GM12878 (cell line): ENCODE data around the gene AP2A2.
A peak's percentile ranks its signal among the peaks of the same experiment; 100 is the strongest.

Experiments
- BHLHE40 ChIP-seq, 2 experiments: fragments of 450-650 bp in 1 of 2; IDR thresholded peaks; 2 replicates each; pipeline ENCODE4 v1.6.1; 2011 to 2017; ENCODE audit warnings: low read depth in 2 of 2, borderline replicate concordance in 1 of 2, improper control_type of control experiment in 1 of 2, low read length in 1 of 2, mild to moderate bottlenecking in 1 of 2
- JUND ChIP-seq: IDR thresholded peaks from 2 replicates; pipeline ENCODE4 v1.6.1; 2012; ENCODE audit warnings: low read depth, mild to moderate bottlenecking, low read length, improper control_type of control experiment, moderate library complexity
- POLR2AphosphoS5 ChIP-seq: IDR thresholded peaks from 2 replicates; pipeline ENCODE4 v1.6.1; 2011; ENCODE audit warnings: mild to moderate bottlenecking, low read length, inconsistent platforms
- SREBF2 ChIP-seq: IDR thresholded peaks from 2 replicates; pipeline ENCODE4 v1.6.1; 2012; ENCODE audit warnings: mild to moderate bottlenecking, low read length
- TBL1XR1 ChIP-seq: IDR thresholded peaks from 2 replicates; pipeline ENCODE4 v1.6.1; 2012; ENCODE audit warnings: low read depth, low read length, improper control_type of control experiment
- TF ChIP-seq, protein P1 (sequence below), 3 experiments: IDR thresholded peaks in 2 of 3; conservative IDR thresholded peaks in 1 of 3; 2 replicates each; pipeline ENCODE4 v1.5.1; 2011; ENCODE audit warnings: low read depth in 3 of 3, low read length in 3 of 3, mild to moderate bottlenecking in 3 of 3, control low read depth in 2 of 3, moderate library complexity in 2 of 3, inconsistent platforms in 1 of 3, mixed read lengths in 1 of 3; ENCODE audit not compliant: control insufficient read depth in 2 of 3, insufficient read depth in 1 of 3; ENCODE audit errors: extremely low read depth in 1 of 3
- TF ChIP-seq, protein P2 (sequence below): IDR thresholded peaks from 2 replicates; pipeline ENCODE4 v1.6.1; 2012; ENCODE audit warnings: low read depth, low read length, improper control_type of control experiment

DNA sequence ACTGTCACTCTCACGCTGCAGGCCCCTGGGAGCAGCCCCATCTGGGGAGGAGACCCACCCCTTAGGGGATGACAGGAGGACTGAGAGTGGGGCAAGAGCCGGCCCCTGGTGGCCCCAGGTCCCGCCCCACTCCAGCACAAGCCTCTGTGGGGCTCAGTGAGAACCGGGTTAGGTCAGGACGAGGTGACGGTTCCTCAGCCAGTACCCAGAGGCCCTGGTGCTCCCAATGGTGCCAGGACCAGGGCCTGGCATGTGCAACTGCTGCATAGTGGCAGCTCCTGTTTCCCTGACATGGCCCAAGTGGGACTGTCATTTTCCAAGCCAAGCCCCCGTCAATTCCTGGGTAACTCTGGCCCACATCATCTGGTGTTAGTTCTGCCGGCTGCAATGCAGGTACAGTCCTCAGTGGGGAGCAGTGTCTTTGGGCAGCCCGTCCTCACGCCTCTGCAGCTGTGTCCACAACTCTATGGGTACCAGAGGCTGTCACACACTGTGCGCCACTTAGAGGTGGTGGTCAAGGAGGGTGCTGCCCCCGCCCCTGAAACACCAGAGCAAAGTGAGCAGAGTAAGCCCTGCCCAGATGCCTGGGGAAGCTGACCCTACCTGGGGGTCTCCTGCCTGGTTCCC lies 31.0 kb upstream of the AP2A2 start:
- TF ChIP-seq JUND: no peak
- TF ChIP-seq SREBF2: no peak
- no peak for TF ChIP-seq POLR2AphosphoS5
- TF ChIP-seq BHLHE40 (IDR thresholded peaks at IDR 0.05; ENCODE audit: borderline replicate concordance in 1 of 2, low read depth in 2 of 2, low read length in 1 of 2): no peak
- TF ChIP-seq, protein P1, sequence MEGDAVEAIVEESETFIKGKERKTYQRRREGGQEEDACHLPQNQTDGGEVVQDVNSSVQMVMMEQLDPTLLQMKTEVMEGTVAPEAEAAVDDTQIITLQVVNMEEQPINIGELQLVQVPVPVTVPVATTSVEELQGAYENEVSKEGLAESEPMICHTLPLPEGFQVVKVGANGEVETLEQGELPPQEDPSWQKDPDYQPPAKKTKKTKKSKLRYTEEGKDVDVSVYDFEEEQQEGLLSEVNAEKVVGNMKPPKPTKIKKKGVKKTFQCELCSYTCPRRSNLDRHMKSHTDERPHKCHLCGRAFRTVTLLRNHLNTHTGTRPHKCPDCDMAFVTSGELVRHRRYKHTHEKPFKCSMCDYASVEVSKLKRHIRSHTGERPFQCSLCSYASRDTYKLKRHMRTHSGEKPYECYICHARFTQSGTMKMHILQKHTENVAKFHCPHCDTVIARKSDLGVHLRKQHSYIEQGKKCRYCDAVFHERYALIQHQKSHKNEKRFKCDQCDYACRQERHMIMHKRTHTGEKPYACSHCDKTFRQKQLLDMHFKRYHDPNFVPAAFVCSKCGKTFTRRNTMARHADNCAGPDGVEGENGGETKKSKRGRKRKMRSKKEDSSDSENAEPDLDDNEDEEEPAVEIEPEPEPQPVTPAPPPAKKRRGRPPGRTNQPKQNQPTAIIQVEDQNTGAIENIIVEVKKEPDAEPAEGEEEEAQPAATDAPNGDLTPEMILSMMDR (IDR thresholded peaks at IDR 0.05 in 2 of 3, conservative IDR thresholded peaks at IDR 0.05 in 1 of 3; ENCODE audit: control insufficient read depth in 2 of 3, extremely low read depth in 1 of 3, insufficient read depth in 1 of 3, low read depth in 3 of 3, low read length in 3 of 3): peak in 1 of 3 experiments; percentile 19; a peak in 1 of 6 replicates
- TF ChIP-seq, protein P2, sequence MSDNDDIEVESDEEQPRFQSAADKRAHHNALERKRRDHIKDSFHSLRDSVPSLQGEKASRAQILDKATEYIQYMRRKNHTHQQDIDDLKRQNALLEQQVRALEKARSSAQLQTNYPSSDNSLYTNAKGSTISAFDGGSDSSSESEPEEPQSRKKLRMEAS: no peak
- TF ChIP-seq TBL1XR1: no peak
